ENCODE results near the gene SFT2D3. TPM values are rescaled to one million over a fixed set of nuclear protein-coding genes. Genes with fewer than 3 reads are reported as not detected.
A peak's percentile ranks its signal among the peaks of the same experiment; 100 is the strongest.

The SFT2D3 gene
- total RNA-seq, 2 donors from 2014 or later = 7.1 to 9.5 TPM

DNA sequence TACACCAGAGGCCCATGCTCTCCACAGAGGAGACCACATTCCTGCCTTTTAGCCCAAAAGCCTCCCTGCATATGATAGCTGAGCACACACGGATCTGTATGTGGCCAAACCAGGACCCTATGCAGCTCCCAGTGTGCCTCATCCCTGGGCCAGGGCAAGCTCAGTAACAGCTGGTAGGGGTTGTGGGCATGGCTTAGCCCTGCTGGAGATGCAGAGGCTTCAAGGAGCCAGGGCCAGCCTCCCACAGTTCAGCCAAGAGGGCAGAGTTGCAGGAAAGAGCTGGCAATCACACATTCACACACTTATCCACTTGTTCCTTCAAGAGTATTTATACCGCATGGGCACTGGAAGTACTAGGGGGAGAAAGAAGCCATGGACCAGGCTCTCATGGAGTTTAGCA is 24.4 kb upstream of the SFT2D3 start:
- Histone ChIP-seq H3K27me3 (replicated peaks; ENCODE audit: insufficient read depth) (no peaks in the 10 kb centered on the region), H3K27ac (no peak overlapping the region), H3K36me3 (no peaks in the 10 kb centered on the region), H3K4me1 (ENCODE audit: control insufficient read depth in 1 of 2, low read depth in 2 of 2) (peaks cover 26 to 41% of the 10 kb centered on the region in 2 donors), H3K9me3 (no peaks in the 10 kb centered on the region), H3K4me3 (no peak overlapping the region)
- TF ChIP-seq, protein P1, sequence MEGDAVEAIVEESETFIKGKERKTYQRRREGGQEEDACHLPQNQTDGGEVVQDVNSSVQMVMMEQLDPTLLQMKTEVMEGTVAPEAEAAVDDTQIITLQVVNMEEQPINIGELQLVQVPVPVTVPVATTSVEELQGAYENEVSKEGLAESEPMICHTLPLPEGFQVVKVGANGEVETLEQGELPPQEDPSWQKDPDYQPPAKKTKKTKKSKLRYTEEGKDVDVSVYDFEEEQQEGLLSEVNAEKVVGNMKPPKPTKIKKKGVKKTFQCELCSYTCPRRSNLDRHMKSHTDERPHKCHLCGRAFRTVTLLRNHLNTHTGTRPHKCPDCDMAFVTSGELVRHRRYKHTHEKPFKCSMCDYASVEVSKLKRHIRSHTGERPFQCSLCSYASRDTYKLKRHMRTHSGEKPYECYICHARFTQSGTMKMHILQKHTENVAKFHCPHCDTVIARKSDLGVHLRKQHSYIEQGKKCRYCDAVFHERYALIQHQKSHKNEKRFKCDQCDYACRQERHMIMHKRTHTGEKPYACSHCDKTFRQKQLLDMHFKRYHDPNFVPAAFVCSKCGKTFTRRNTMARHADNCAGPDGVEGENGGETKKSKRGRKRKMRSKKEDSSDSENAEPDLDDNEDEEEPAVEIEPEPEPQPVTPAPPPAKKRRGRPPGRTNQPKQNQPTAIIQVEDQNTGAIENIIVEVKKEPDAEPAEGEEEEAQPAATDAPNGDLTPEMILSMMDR (IDR thresholded peaks at IDR 0.05) = no peak
- DNase-seq (ENCODE audit: low spot score) (no peak), ATAC-seq (ENCODE audit: insufficient number of reproducible peaks, low FRiP score, low read depth) (no peak)

DNA sequence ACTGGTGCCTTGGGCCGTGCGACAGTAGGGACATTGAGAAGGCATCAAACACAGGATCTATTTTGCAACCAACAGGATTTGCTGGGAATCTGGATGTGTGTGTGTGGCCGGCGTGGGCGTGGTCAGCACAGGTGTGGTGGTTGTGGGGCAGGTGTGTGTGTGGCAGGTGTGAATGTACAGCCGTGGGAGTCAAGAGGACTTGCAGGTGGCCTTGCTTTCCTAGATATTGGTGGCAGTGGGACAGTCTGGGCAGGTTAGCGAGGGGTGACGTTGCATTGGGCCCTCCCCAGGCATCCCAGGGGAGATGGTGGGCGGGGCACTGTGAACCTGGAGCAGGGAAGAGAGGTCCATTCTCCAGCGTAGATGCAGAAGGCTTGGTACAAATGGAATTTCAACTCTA is 22.8 kb upstream of the SFT2D3 start:
- no peaks in the 10 kb centered on the region for H3K9me3 ChIP-seq
- TF ChIP-seq, protein P1 (IDR thresholded peaks at IDR 0.05) = no peak
- H3K36me3 ChIP-seq = no peaks in the 10 kb centered on the region
- no peak overlapping the region for H3K4me3 ChIP-seq
- ATAC-seq (ENCODE audit: insufficient number of reproducible peaks, low FRiP score, low read depth) (no peak), DNase-seq (ENCODE audit: low spot score) (no peak)
- no peak overlapping the region for H3K27ac ChIP-seq
- H3K27me3 ChIP-seq (replicated peaks; ENCODE audit: insufficient read depth) = no peaks in the 10 kb centered on the region
- peaks cover 19 to 50% of the 10 kb centered on the region in 2 donors for H3K4me1 ChIP-seq (ENCODE audit: control insufficient read depth in 1 of 2, low read depth in 2 of 2)

DNA sequence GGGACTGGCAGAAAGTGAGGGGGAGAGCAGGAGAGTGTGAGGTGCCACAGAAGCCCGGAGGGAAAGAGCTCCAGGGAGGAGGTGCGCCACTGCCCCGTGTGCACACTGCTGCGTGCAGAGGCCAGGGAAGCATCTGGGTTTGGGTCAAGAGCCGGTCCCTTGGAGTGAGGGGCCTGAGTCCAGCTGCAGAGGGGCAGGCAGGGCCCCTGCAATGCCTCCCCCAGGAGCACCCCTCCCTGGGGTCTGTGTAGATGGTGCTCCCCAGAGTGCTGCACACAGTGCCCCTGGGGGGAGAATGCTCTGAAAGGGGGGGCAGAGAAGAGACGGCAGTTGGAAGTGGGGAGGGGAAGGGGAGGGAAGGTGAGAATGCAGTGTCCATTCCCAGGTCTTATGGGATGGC is 22.3 kb upstream of the SFT2D3 start:
- no peak for DNase-seq (ENCODE audit: low spot score)
- Histone ChIP-seq H3K27me3 (replicated peaks; ENCODE audit: insufficient read depth) (no peaks in the 10 kb centered on the region), H3K27ac (no peak overlapping the region), H3K4me1 (ENCODE audit: control insufficient read depth in 1 of 2, low read depth in 2 of 2) (peaks cover 22 to 54% of the 10 kb centered on the region in 2 donors), H3K9me3 (no peaks in the 10 kb centered on the region), H3K4me3 (no peak overlapping the region), H3K36me3 (no peaks in the 10 kb centered on the region)
- no peak for ATAC-seq (ENCODE audit: insufficient number of reproducible peaks, low FRiP score, low read depth)
- TF ChIP-seq, protein P1 (IDR thresholded peaks at IDR 0.05) = no peak

DNA sequence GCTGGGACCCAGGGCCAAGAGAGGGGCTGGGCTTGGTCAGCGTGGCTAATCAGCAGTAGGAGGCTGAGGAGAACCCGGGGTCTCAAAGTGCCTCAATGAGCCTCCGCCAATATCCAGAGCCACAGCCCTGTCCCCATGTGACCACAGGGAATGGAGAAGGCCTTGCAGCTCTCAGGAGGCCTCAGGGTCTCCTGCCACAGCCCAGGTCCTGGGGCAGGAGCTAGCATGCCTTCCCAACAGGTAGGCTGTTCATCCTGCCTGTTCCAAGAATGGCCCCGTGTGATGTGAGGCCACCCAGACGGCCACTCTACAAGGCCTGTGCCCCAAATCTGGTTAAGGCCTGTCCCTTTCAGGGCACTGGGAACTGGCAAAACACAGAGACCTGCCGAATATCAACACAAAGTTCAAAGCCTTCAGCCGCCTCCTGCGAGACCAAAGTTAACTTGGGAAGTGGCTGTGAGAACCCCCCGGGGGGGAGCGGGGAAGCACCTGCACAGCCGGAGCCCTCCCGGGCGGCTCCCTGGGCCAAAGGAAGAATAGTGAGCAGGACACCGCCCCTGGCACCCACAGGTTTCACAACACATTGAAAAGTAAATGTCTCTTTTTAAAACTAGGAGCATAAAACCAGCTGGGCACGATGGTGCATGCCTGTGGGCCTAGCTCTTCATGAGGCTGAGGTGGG is 21.5 kb upstream of the SFT2D3 start:
- Histone ChIP-seq H3K27ac (no peak overlapping the region), H3K27me3 (replicated peaks; ENCODE audit: insufficient read depth) (no peaks in the 10 kb centered on the region), H3K4me3 (no peak overlapping the region), H3K4me1 (ENCODE audit: control insufficient read depth in 1 of 2, low read depth in 2 of 2) (peaks cover 23 to 57% of the 10 kb centered on the region in 2 donors), H3K9me3 (no peaks in the 10 kb centered on the region), H3K36me3 (no peaks in the 10 kb centered on the region)
- TF ChIP-seq, protein P1 (IDR thresholded peaks at IDR 0.05) = no peak
- ATAC-seq (ENCODE audit: insufficient number of reproducible peaks, low FRiP score, low read depth) (no peak), DNase-seq (ENCODE audit: low spot score) (no peak)

DNA sequence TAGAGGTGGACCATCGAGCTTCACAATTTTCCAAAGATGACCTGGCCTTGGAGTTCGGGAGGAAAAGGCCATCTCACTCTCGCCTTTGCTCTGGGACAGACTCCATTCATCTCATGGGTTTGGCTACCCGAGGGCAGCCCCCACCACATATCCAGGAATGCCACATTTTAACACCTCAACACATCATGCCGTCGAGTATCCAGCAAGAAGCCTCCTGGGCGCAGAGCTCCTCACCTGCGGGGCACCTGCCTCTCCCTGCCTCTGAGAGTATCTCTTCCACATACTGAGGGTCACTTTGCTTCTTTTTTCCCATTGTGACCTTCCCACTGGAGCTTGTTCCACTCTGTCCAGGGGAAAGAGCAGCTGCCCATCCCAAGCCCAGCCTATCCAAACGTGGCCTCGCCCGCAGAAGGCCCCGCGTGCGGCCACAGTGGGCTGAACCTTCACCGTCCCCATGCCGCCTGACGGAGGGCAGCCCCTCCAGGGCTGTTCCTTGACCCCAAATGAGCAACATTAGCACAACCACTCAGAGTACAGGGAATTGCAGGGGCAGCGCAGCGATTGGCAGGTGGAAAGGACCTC is 20.5 kb upstream of the SFT2D3 start:
- Histone ChIP-seq H3K27ac (peak overlapping the region; percentile 23 to 32), H3K4me1 (ENCODE audit: control insufficient read depth in 1 of 2, low read depth in 2 of 2) (peaks cover 21 to 55% of the 10 kb centered on the region in 2 donors), H3K27me3 (replicated peaks; ENCODE audit: insufficient read depth) (no peaks in the 10 kb centered on the region), H3K9me3 (no peaks in the 10 kb centered on the region), H3K4me3 (peak overlapping the region; percentile 66), H3K36me3 (no peaks in the 10 kb centered on the region)
- no peak for DNase-seq (ENCODE audit: low spot score)
- TF ChIP-seq, protein P1 (IDR thresholded peaks at IDR 0.05) = no peak
- ATAC-seq (ENCODE audit: insufficient number of reproducible peaks, low FRiP score, low read depth) = no peak

Measured in thoracic aorta (tissue), 2 donors.